BLaER1 (cell line): ENCODE results near the gene SSTR5.
A peak's percentile ranks its signal among the peaks of the same experiment; 100 is the strongest.

Source experiments
- H3K27ac ChIP-seq: shearing (Covaris generic); formaldehyde crosslinking; 2 replicates; pipeline ENCODE4 v1.8.1; 2022
- H3K27me3 ChIP-seq: shearing (Covaris generic); formaldehyde crosslinking; 2 replicates; pipeline ENCODE4 v1.8.1; 2022
- H3K36me3 ChIP-seq: shearing (Covaris generic); formaldehyde crosslinking; 2 replicates; pipeline ENCODE4 v1.8.1; 2022
- H3K4me1 ChIP-seq: shearing (Covaris generic); formaldehyde crosslinking; 2 replicates; pipeline ENCODE4 v1.8.1; 2022
- H3K4me2 ChIP-seq: shearing (Covaris generic); formaldehyde crosslinking; 2 replicates; pipeline ENCODE4 v1.8.1; 2022
- H3K4me3 ChIP-seq: shearing (Covaris generic); formaldehyde crosslinking; 2 replicates; pipeline ENCODE4 v1.8.1; 2022
- H3K9ac ChIP-seq: shearing (Covaris generic); formaldehyde crosslinking; 2 replicates; pipeline ENCODE4 v1.8.1; 2022
- H3K9me3 ChIP-seq: shearing (Covaris generic); formaldehyde crosslinking; 2 replicates; pipeline ENCODE4 v1.8.1; 2022
- H4K20me1 ChIP-seq: shearing (Covaris generic); formaldehyde crosslinking; 2 replicates; pipeline ENCODE4 v1.8.1; 2022
- Cebpa-rat ChIP-seq: shearing (Covaris generic); IDR thresholded peaks from 2 replicates; pipeline ENCODE4 v1.8.1; 2022

Gene SSTR5

DNA sequence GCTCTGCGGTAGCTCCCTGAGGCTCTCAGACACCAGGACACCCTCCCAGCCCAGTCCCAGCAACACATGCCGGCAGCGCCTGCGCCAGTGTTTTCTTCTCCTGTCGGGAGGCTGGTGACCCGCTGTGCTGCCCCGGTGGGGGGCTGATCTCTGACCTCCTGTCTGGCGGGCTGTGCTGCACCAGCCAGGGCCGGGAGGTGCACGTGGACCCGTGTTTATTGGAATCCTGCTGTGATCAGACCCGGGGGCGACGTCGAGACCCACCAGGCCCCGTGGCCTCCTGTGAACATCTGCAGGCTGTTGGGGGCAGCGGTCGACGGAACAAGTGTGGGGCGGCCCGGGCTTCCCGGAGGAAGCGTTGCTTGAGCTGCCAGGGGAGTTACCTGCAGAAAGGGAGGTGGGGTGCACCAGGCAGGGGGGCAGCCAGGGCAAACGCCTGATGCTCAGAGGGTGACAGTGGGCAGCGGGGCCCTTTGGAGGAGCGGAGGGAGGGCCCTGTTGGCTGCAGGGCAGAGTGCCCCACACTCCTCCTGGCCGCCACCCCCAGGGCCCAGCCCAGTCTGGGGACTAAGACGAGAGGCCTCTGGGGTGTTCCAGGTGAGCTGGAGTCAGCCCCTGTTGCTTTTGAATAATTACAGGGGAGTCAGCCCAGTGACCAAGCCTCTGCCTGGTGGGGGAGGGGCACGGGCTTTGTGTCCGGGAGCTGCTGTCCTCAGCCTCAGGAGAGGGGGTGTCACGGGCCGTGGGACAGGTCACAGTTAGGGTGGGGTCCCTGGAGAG, 2.3 kb upstream of the SSTR5 start:
- Histone ChIP-seq H3K4me1 (peaks cover 34% of the 10 kb centered on the region), H3K4me2 (no peak overlapping the region), H3K9ac (no peak overlapping the region), H3K9me3 (no peaks in the 10 kb centered on the region), H3K27ac (no peak overlapping the region), H4K20me1 (peaks cover 27% of the 10 kb centered on the region), H3K4me3 (no peak overlapping the region), H3K36me3 (no peaks in the 10 kb centered on the region), H3K27me3 (peaks cover 99% of the 10 kb centered on the region)
- TF ChIP-seq Cebpa-rat: no peak

DNA sequence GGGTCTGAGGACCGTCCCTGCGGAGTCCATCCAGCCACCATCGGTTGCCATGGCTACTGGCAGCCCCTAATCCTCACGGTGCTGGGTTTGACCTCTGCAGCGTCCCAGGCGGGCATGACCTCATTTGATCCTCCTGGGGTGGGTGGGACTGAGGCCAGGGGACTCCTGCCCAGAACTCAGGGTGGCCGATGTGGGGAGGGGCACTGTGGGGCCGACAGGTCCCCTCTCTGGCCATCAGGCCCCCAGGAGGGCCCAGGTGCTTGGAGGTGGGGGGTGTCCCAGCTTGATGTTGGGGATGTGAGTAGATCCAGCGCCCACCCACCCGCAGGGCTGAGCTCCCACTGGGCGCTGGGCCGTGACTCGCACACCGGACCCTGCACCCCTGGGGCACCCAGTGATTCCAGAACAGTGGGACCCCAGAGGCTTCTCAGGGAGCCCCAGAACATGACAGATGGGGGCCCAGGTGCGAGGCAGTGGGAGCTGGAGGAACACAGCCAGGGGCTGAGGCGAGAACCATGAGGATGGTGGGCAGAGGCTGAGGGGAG, 1.6 kb upstream of the SSTR5 start:
- Histone ChIP-seq H3K36me3 (no peaks in the 10 kb centered on the region), H3K4me3 (no peak overlapping the region), H4K20me1 (peaks cover 30% of the 10 kb centered on the region), H3K4me2 (no peak overlapping the region), H3K9me3 (no peaks in the 10 kb centered on the region), H3K9ac (no peak overlapping the region), H3K4me1 (peaks cover 37% of the 10 kb centered on the region), H3K27me3 (peaks cover 96% of the 10 kb centered on the region), H3K27ac (no peak overlapping the region)
- TF ChIP-seq Cebpa-rat: no peak

- peaks cover 41% of the 10 kb centered on the region for H3K4me1 ChIP-seq
- H3K4me2 ChIP-seq: no peak overlapping the region
- no peak overlapping the region for H3K4me3 ChIP-seq
- peaks cover 94% of the 10 kb centered on the region for H3K27me3 ChIP-seq
- no peaks in the 10 kb centered on the region for H3K36me3 ChIP-seq
- H3K9me3 ChIP-seq: no peaks in the 10 kb centered on the region
- H4K20me1 ChIP-seq: peaks cover 30% of the 10 kb centered on the region
- no peak overlapping the region for H3K9ac ChIP-seq
- TF ChIP-seq Cebpa-rat: no peak
- H3K27ac ChIP-seq: no peak overlapping the region
Measured at GRCh38 chr16:1071561-1072225, 854 bp upstream of the SSTR5 start.

GRCh38 chr16:1073262-1073558, 663 bp downstream of the SSTR5 start:
- no peak overlapping the region for H3K9ac ChIP-seq
- no peak overlapping the region for H3K4me2 ChIP-seq
- peaks cover 35% of the 10 kb centered on the region for H3K4me1 ChIP-seq
- TF ChIP-seq Cebpa-rat: no peak
- peaks cover 93% of the 10 kb centered on the region for H3K27me3 ChIP-seq
- H4K20me1 ChIP-seq: peaks cover 37% of the 10 kb centered on the region
- no peak overlapping the region for H3K4me3 ChIP-seq
- no peak overlapping the region for H3K27ac ChIP-seq
- no peaks in the 10 kb centered on the region for H3K9me3 ChIP-seq
- no peaks in the 10 kb centered on the region for H3K36me3 ChIP-seq

DNA sequence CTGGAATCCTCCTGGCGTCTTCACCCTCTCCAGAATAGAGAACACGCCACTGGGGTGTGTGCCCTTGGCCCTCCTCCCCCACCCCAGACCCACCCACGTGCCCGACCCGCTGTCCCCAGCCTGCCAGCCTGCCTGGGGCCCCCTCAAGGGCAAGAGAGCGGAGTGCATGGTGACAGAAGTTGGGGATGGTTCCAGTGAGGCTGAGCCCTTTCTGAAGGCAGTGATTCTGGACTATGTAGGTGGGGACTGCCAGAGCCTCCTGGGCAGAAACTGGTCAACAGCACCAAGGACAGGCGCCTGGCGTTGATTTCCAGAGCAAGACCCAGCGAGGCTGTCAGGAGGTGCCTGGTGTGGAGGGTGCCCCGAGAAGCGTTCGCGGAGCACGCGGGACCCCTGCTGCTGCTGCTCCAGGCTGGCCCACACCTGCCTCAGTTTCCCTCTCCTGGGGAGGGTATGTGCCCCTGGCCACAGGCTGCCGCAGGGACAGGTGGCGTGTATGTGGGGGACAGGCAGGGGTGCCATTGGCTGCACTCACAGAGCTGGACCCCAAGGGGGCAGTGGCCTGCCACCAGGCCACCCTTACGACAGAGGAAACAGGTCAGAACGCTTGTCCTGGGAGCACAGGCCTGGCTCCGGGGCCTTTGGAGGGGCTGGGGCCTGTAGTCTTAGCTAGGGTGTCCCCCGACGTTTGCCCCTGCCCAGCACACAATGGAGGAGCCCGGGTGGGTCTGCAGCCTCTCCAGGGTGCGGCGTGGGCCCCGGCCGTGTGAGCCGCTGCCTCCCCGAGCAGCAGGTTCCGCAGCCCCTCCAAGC, 1.2 kb downstream of the SSTR5 start:
- H3K27ac ChIP-seq: no peak overlapping the region

DNA sequence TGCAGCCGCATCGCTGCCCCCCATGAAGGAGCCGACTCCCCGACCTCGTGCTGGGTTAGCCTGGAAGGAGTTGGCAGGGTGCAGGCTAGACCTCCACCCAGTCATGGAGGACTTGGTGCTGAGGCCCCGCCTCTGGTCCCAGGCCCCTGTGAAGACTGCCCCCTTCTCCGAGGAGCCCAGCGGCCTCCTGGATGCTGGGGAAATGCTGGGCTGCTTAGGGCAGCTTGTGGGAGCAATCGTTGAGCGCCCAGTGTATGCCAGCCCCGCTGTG, 1.8 kb downstream of the SSTR5 start:
- TF ChIP-seq Cebpa-rat: no peak
- H3K27ac ChIP-seq: no peak overlapping the region
- H3K27me3 ChIP-seq: peaks cover 93% of the 10 kb centered on the region
- no peaks in the 10 kb centered on the region for H3K36me3 ChIP-seq
- no peaks in the 10 kb centered on the region for H3K9me3 ChIP-seq
- no peak overlapping the region for H3K4me2 ChIP-seq
- H3K4me1 ChIP-seq: peaks cover 24% of the 10 kb centered on the region
- H3K9ac ChIP-seq: no peak overlapping the region
- no peak overlapping the region for H3K4me3 ChIP-seq
- peaks cover 37% of the 10 kb centered on the region for H4K20me1 ChIP-seq

More for the DNA sequence above, 1.2 kb downstream of the SSTR5 start:
- Histone ChIP-seq H3K4me2 (no peak overlapping the region), H3K9ac (no peak overlapping the region), H3K9me3 (no peaks in the 10 kb centered on the region), H3K36me3 (no peaks in the 10 kb centered on the region), H3K27me3 (peaks cover 93% of the 10 kb centered on the region), H3K4me1 (peaks cover 30% of the 10 kb centered on the region), H3K4me3 (no peak overlapping the region), H4K20me1 (peaks cover 37% of the 10 kb centered on the region)
- TF ChIP-seq Cebpa-rat: no peak

DNA sequence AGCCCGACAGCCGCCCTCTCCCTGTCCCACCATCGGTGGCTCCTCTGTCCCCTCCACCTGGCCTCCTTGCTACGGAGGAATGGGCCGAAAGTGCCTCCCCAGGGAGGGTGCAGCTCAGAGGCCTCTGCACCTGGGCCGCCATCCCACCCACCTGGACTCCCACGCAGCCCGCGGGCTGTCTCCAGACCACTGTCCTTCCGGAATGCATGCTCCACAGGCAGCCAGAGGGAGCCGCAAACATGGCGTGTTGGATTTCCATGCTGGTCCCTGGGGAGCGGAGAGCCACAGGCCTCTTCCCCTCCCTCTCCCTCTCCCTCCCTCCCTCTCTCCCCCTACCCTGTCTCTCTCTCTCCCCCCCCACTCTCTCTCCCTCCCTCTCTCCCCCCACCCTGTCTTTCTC, 3.0 kb downstream of the SSTR5 start:
- Histone ChIP-seq H3K27ac (no peak overlapping the region), H3K9me3 (no peaks in the 10 kb centered on the region), H3K4me3 (no peak overlapping the region), H3K36me3 (no peaks in the 10 kb centered on the region), H4K20me1 (peaks cover 49% of the 10 kb centered on the region), H3K9ac (no peak overlapping the region), H3K27me3 (peaks cover 93% of the 10 kb centered on the region), H3K4me2 (peak overlapping the region; percentile 63), H3K4me1 (peaks cover 17% of the 10 kb centered on the region)
- TF ChIP-seq Cebpa-rat: no peak

- Histone ChIP-seq H3K4me2 (no peak overlapping the region), H3K27ac (no peak overlapping the region), H3K9ac (no peak overlapping the region), H3K4me3 (no peak overlapping the region), H3K4me1 (peaks cover 16% of the 10 kb centered on the region), H3K36me3 (no peaks in the 10 kb centered on the region), H3K9me3 (no peaks in the 10 kb centered on the region), H3K27me3 (peaks cover 93% of the 10 kb centered on the region), H4K20me1 (peaks cover 60% of the 10 kb centered on the region)
- TF ChIP-seq Cebpa-rat: no peak
Measured at GRCh38 chr16:1076801-1077576, 4.4 kb downstream of the SSTR5 start.

GRCh38 chr16:1077877-1078578, 5.5 kb downstream of the SSTR5 start:
- peaks cover 16% of the 10 kb centered on the region for H3K4me1 ChIP-seq
- peaks cover 94% of the 10 kb centered on the region for H3K27me3 ChIP-seq
- H3K9ac ChIP-seq: no peak overlapping the region
- no peaks in the 10 kb centered on the region for H3K9me3 ChIP-seq
- H4K20me1 ChIP-seq: peaks cover 69% of the 10 kb centered on the region
- no peak overlapping the region for H3K27ac ChIP-seq
- no peak for TF ChIP-seq Cebpa-rat
- H3K4me3 ChIP-seq: no peak overlapping the region
- H3K4me2 ChIP-seq: no peak overlapping the region
- H3K36me3 ChIP-seq: no peaks in the 10 kb centered on the region
